K562 (cell line): ENCODE results near the gene PCDHA3. TPM values are rescaled to one million over a fixed set of nuclear protein-coding genes. Genes with fewer than 3 reads are reported as not detected.

Experiments used
- ATAC-seq: fragments of 200-7000 bp; cut with Tn5 transposase; 3 replicates; pipeline ENCODE4 v1.9.1; 2020; ENCODE audit warnings: moderate library complexity
- BruUV-seq: library from RNA; stranded (reverse); fragments of 400-500 nt; replicated peaks from 2 replicates; lab custom pipeline; 2021; lab: Mats Ljungman, UMichigan
- CTCF ChIA-PET: fragments of 300-600 bp; formaldehyde crosslinking; extraction: SDS; loops from one replicate; lab custom pipeline; 2021; ENCODE audit warnings: low intra/inter-chr PET ratio; lab: Yijun Ruan, JAX
- POLR2A ChIA-PET: fragments of 300-600, 350-650 bp; sonication (Branson Sonifier 250); formaldehyde crosslinking; extraction: SDS; loops from one replicate; lab custom pipeline; 2021; ENCODE audit warnings: antibody characterized with exemption, inconsistent platforms; lab: Yijun Ruan, JAX
- DNase-seq, 4 experiments: peaks; one replicate each; pipeline versions ENCODE4 v3.0.0 to v3.0.0-alpha.2; 2011 to 2018; ENCODE audit warnings: low spot score in 3 of 4, mixed read lengths in 3 of 4; ENCODE audit errors: extremely low read depth in 1 of 4
- FAIRE-seq: peaks from 2 replicates; lab custom pipeline; 2011; peaks lifted over from hg19 to GRCh38; lab: Jason Lieb, UNC
- H2AFZ ChIP-seq: 2 replicates; pipeline ENCODE4 v1.6.0; 2011; ENCODE audit warnings: low read depth, low read length, control low read depth, inconsistent platforms
- H3K27ac ChIP-seq: fragments of 200-600 bp; 3 replicates; pipeline ENCODE4 v1.8.0; 2011; ENCODE audit warnings: low read depth, mild to moderate bottlenecking, control low read depth, inconsistent platforms, low read length, moderate library complexity, mixed read lengths; ENCODE audit errors: extremely low read depth
- H3K27me3 ChIP-seq, 2 experiments: fragments of 300-600 bp in 1 of 2; 2 replicates in 1 of 2; 3 replicates in 1 of 2; pipeline versions ENCODE4 v1.6.0 to v1.8.0; 2011; ENCODE audit warnings: inconsistent platforms in 2 of 2, low read length in 2 of 2, mild to moderate bottlenecking in 1 of 2, mixed read lengths in 1 of 2, moderate library complexity in 1 of 2; ENCODE audit not compliant: control insufficient read depth in 2 of 2, insufficient read depth in 2 of 2
- H3K36me3 ChIP-seq: fragments of 300-600 bp; 3 replicates; pipeline ENCODE4 v1.8.0; 2011; ENCODE audit warnings: mild to moderate bottlenecking, low read length, inconsistent platforms; ENCODE audit not compliant: control insufficient read depth, insufficient read depth
- H3K4me1 ChIP-seq, 2 experiments: fragments of 200-600 bp in 1 of 2; replicated peaks in 1 of 2; 2 replicates in 1 of 2; 3 replicates in 1 of 2; pipeline versions ENCODE4 v1.5.1 to v1.8.0; 2011; ENCODE audit warnings: inconsistent platforms in 2 of 2, low read length in 2 of 2, mild to moderate bottlenecking in 1 of 2, mixed read lengths in 1 of 2, moderate library complexity in 1 of 2; ENCODE audit not compliant: control insufficient read depth in 2 of 2, insufficient read depth in 2 of 2
- H3K4me2 ChIP-seq: 2 replicates; pipeline ENCODE4 v1.6.1; 2011; ENCODE audit warnings: low read length, control low read depth, inconsistent platforms, mixed read lengths; ENCODE audit not compliant: insufficient read depth
- H3K4me3 ChIP-seq: fragments of 200-600 bp; sonication (generic), shearing (Covaris generic); 2 replicates; pipeline ENCODE4 v1.5.1; 2016; ENCODE audit warnings: control low read depth, inconsistent platforms
- H3K79me2 ChIP-seq: fragments of 200-600 bp; 3 replicates; pipeline ENCODE4 v1.8.0; 2011; ENCODE audit warnings: low read length, inconsistent platforms; ENCODE audit not compliant: control insufficient read depth, insufficient read depth
- H3K9ac ChIP-seq, 2 experiments: 2 replicates each; pipeline versions ENCODE4 v1.6.0 to v1.6.1; 2011; ENCODE audit warnings: low read depth in 2 of 2, low read length in 2 of 2, control low read depth in 1 of 2, inconsistent platforms in 1 of 2, mild to moderate bottlenecking in 1 of 2, mixed read lengths in 1 of 2; ENCODE audit not compliant: insufficient read depth in 1 of 2
- H3K9me1 ChIP-seq: one replicate; pipeline ENCODE4 v1.6.0; 2011; ENCODE audit warnings: inconsistent platforms, mild to moderate bottlenecking, low read length, moderate library complexity; ENCODE audit not compliant: control insufficient read depth, insufficient read depth
- H3K9me3 ChIP-seq: replicated peaks from 2 replicates; pipeline ENCODE4 v1.5.1; 2011; ENCODE audit warnings: low read depth, low read length, inconsistent platforms; ENCODE audit not compliant: control insufficient read depth, insufficient read depth
- H4K20me1 ChIP-seq: replicated peaks from 2 replicates; pipeline ENCODE4 v1.6.1; 2011; ENCODE audit warnings: low read length, inconsistent platforms, mixed read lengths; ENCODE audit not compliant: control insufficient read depth, insufficient read depth
- ARID2 ChIP-seq: fragments of 450-650 bp; IDR thresholded peaks from 2 replicates; pipeline ENCODE4 v1.6.1; 2017; ENCODE audit warnings: antibody characterized with exemption, mild to moderate bottlenecking
- ATF1 ChIP-seq, 2 experiments: fragments of 450-650 bp in 1 of 2; IDR thresholded peaks; 2 replicates each; pipeline ENCODE4 v1.6.1; 2016; ENCODE audit warnings: missing compliant biosample characterization in 1 of 2, missing genetic modification characterization in 1 of 2
- ID3 ChIP-seq, 2 experiments: fragments of 250-450 bp in 1 of 2; fragments of 450-650 bp in 1 of 2; sonication (Bioruptor Pico) in 1 of 2; IDR thresholded peaks; 2 replicates each; pipeline versions ENCODE4 v1.6.1 to v1.8.0; 2016 to 2021; ENCODE audit warnings: mild to moderate bottlenecking in 2 of 2, moderate library complexity in 2 of 2, missing compliant biosample characterization in 1 of 2, missing genetic modification characterization in 1 of 2
- NR3C1 ChIP-seq: sonication (generic); formaldehyde crosslinking; IDR thresholded peaks from 2 replicates; pipeline ENCODE4 v1.8.1; 2022; ENCODE audit warnings: missing genetic modification reagents
- TSC22D4 ChIP-seq: fragments of 450-650 bp; IDR thresholded peaks from 2 replicates; pipeline ENCODE4 v1.6.1; 2016; ENCODE audit warnings: missing genetic modification characterization, missing biosample characterization, control low read depth
- ZNF436 ChIP-seq: fragments of 250-450, 450-650 bp; sonication (Bioruptor Pico); formaldehyde crosslinking; IDR thresholded peaks from 2 replicates; pipeline ENCODE4 v1.7.0; 2020; ENCODE audit warnings: mild to moderate bottlenecking
- ZNF77 ChIP-seq: fragments of 250-450 bp; sonication (Bioruptor Pico); IDR thresholded peaks from 2 replicates; pipeline ENCODE4 v1.5.0; 2020
- WGBS: fragments of 100-300 bp; shearing (Covaris generic); methylation state at CpG from one replicate; pipeline ENCODE4 v1.1.6; 2016; ENCODE audit warnings: low coverage, mixed read lengths; ENCODE audit not compliant: insufficient coverage; ENCODE audit errors: missing lambda C conversion rate; 5-methylcytosine and 5-hydroxymethylcytosine counted together
- in situ Hi-C: fragments of 300-500 bp; cut with MboI; formaldehyde crosslinking; loops from 4 replicates; pipeline ENCODE4 v1.15.0; 2018; ENCODE audit warnings: inconsistent platforms, mixed read lengths
- intact Hi-C: fragments of 100-400 bp; cut with micrococcal nuclease; formaldehyde crosslinking; loops from 2 replicates; pipeline ENCODE4 v1.14.2; 2022
- polyA plus RNA-seq, 8 experiments: library from polyadenylated mRNA; depleted of rRNA in 4 of 8; stranded (reverse) in 5 of 8; unstranded in 3 of 8; fragments of >200 nt; fragmentation: Nextera tagmentation in 2 of 8; fragmentation: Illumina TruSeq in 1 of 8; extraction: Ambion mirVana in 2 of 8; extraction: Trizol in 1 of 8; gene quantifications; 2 replicates each; pipeline versions ENCODE4 v1.2.1 to v1.2.3, GENCODE V29; 2011 to 2014; ENCODE audit warnings: inconsistent platforms in 1 of 8, missing spikeins in 1 of 8
- total RNA-seq, 7 experiments: library from RNA; depleted of rRNA in 6 of 7; stranded (reverse); fragments of >200 nt in 6 of 7; fragmentation: Illumina TruSeq in 2 of 7; extraction: Trizol in 2 of 7; gene quantifications; 2 replicates each; pipeline versions ENCODE4 v1.2.1 to v1.2.3, GENCODE V29; 2011 to 2021; ENCODE audit warnings: low replicate concordance in 1 of 7
- TF ChIP-seq, protein P1 (sequence below): fragments of 450-650 bp; IDR thresholded peaks from 2 replicates; pipeline ENCODE4 v1.6.1; 2016; ENCODE audit warnings: low read depth

PCDHA3 gene
- total and polyA plus RNA-seq, 9 of the 15 experiments (the other 6 are each of a cell fraction or from before 2014, with no cell fraction given), result not detected

GRCh38 chr5:140767444-140767843 lies 33.4 kb upstream of the PCDHA3 start:
- intact Hi-C loops (no loop called here), in situ Hi-C loops (no loop called here)
- H3K4me3 ChIP-seq, result no peak overlapping the region
- FAIRE-seq, result no peak
- H3K27me3 ChIP-seq, result no peaks in the 10 kb centered on the region
- POLR2A ChIA-PET, result no interaction called here
- BruUV-seq, result no TSS peak
- peaks cover 13% of the 10 kb centered on the region for H3K9me3 ChIP-seq
- H2AFZ ChIP-seq, result no peak overlapping the region
- no peak for DNase-seq
- no peaks in the 10 kb centered on the region for H3K79me2 ChIP-seq
- H4K20me1 ChIP-seq, result no peaks in the 10 kb centered on the region
- no peak overlapping the region for H3K27ac ChIP-seq
- H3K4me2 ChIP-seq, result no peak overlapping the region
- no peak overlapping the region for H3K9ac ChIP-seq
- no peaks in the 10 kb centered on the region for H3K4me1 ChIP-seq
- 0% methylated on average over 4 of the region's 4 CpGs for WGBS
- no peaks in the 10 kb centered on the region for H3K36me3 ChIP-seq
- CTCF ChIA-PET, result no interaction called here
- TF ChIP-seq NR3C1 (CRISPR knock-in tag) (no peak), ZNF77 (CRISPR knock-in tag) (no peak), TSC22D4 (tag) (no peak), ZNF436 (no peak), ID3 (CRISPR knock-in tag; IDR thresholded peaks at IDR 0.05) (no peak), ID3 (tag; IDR thresholded peaks at IDR 0.05) (no peak), ATF1 (CRISPR knock-in tag; IDR thresholded peaks at IDR 0.05) (no peak), ATF1 (tag; IDR thresholded peaks at IDR 0.05) (no peak), ARID2 (no peak)
- TF ChIP-seq, protein P1, sequence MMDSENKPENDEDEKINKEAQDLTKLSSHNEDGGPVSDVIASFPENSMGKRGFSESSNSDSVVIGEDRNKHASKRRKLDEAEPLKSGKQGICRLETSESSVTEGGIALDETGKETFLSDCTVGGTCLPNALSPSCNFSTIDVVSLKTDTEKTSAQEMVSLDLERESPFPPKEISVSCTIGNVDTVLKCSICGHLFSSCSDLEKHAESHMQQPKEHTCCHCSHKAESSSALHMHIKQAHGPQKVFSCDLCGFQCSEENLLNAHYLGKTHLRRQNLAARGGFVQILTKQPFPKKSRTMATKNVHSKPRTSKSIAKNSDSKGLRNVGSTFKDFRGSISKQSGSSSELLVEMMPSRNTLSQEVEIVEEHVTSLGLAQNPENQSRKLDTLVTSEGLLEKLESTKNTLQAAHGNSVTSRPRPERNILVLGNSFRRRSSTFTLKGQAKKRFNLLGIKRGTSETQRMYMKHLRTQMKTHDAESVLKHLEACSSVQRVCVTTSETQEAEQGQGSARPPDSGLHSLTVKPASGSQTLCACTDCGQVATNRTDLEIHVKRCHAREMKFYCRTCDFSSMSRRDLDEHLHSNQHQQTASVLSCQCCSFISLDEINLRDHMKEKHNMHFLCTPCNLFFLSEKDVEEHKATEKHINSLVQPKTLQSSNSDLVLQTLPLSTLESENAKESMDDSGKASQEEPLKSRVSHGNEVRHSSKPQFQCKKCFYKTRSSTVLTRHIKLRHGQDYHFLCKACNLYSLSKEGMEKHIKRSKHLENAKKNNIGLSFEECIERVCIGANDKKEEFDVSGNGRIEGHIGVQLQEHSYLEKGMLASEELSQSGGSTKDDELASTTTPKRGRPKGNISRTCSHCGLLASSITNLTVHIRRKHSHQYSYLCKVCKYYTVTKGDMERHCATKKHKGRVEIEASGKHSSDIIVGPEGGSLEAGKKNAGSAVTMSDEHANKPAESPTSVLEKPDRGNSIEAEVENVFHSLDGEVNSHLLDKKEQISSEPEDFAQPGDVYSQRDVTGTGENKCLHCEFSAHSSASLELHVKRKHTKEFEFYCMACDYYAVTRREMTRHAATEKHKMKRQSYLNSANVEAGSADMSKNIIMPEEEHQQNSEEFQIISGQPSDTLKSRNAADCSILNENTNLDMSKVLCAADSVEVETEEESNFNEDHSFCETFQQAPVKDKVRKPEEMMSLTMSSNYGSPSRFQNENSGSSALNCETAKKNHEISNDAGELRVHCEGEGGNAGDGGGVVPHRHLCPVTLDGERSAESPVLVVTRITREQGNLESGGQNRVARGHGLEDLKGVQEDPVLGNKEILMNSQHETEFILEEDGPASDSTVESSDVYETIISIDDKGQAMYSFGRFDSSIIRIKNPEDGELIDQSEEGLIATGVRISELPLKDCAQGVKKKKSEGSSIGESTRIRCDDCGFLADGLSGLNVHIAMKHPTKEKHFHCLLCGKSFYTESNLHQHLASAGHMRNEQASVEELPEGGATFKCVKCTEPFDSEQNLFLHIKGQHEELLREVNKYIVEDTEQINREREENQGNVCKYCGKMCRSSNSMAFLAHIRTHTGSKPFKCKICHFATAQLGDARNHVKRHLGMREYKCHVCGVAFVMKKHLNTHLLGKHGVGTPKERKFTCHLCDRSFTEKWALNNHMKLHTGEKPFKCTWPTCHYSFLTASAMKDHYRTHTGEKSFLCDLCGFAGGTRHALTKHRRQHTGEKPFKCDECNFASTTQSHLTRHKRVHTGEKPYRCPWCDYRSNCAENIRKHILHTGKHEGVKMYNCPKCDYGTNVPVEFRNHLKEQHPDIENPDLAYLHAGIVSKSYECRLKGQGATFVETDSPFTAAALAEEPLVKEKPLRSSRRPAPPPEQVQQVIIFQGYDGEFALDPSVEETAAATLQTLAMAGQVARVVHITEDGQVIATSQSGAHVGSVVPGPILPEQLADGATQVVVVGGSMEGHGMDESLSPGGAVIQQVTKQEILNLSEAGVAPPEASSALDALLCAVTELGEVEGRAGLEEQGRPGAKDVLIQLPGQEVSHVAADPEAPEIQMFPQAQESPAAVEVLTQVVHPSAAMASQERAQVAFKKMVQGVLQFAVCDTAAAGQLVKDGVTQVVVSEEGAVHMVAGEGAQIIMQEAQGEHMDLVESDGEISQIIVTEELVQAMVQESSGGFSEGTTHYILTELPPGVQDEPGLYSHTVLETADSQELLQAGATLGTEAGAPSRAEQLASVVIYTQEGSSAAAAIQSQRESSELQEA, result no peak
- TF ChIP-seq, all 486 proteins: peak for 0
- no peak for ATAC-seq
- no peaks in the 10 kb centered on the region for H3K9me1 ChIP-seq
